HG03378 (cell line): ENCODE data around the gene QRFPR.
"Not testable (repeated sequence)": the region's sequence is repeated elsewhere in the genome, so short reads cannot be mapped to it uniquely, and the experiment has no call there.

ENCODE experiments used
- ATAC-seq: cut with Tn5 transposase; IDR thresholded peaks from one replicate; pipeline ENCODE4 v1.9.1; 2021; ENCODE audit warnings: mild to moderate bottlenecking, moderate library complexity; ENCODE audit not compliant: unreplicated experiment

Gene QRFPR

GRCh38 chr4:121340247-121340646, 40.6 kb downstream of the QRFPR start:
- no peak for ATAC-seq

- no peak for ATAC-seq
These were observed 41.0 kb downstream of the QRFPR start for GRCh38 chr4:121339824-121340223.

- no peak for ATAC-seq
These were observed 41.5 kb downstream of the QRFPR start for GRCh38 chr4:121339307-121339706.

DNA sequence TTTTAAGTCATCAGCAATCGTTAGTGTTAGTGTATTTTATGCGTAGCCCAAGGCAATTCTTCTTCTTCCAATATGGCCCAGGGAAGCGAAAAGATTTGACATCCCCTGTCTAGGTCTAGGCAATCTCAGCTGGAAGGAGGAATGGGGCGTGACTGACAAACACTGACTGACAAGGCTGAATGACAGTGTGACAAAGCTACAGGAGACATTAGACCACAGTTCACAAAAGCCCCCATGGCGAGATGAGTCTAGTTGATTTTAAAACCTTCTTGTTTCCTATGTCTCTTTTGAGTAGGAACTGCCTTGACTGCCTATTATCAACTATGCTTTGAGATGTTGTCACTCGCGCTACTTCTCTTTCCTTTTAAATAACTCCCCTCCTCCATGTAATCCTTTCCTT, 42.3 kb downstream of the QRFPR start:
- ATAC-seq, result no peak

DNA sequence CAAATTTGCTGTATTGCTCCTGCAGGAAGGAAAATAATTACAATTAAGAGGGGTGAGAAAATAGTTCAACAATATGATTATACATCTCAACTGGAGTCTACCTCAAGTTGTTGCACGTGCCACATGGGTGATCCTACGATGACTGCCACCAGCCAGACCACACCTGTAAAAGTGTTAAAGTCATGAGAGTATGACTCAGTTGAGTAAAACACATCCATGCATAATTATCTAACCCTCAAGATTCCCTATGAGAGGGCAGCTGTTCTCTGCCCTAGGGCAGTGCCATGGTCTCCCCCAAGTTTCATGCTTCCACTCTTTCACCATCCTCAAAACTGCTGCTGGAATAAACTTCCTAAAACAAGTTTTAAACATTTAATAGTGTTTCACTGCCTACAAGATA, 44.1 kb downstream of the QRFPR start:
- ATAC-seq, result no peak

DNA sequence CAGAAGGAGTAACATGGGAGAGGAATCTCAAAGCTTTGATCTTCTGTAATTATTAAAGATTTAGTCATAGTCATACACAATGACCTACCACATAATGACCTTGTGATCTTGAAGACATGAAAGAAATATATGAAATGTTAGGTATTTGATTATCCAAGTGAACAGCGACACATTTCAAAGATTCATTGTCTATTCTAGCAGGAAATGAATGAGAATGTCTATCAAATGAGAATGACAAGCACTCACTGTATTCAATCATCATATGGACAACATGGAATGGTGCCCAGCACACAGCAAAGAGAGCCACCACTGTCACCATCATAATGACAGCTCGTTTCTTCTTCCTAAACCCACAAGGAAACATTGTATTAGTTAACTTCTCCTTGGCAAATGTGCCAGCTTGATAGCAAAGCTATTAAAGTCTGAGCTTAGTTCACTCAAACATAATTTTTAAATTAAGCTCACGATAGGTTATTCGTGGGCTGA, 50.6 kb downstream of the QRFPR start:
- ATAC-seq, result no peak

DNA sequence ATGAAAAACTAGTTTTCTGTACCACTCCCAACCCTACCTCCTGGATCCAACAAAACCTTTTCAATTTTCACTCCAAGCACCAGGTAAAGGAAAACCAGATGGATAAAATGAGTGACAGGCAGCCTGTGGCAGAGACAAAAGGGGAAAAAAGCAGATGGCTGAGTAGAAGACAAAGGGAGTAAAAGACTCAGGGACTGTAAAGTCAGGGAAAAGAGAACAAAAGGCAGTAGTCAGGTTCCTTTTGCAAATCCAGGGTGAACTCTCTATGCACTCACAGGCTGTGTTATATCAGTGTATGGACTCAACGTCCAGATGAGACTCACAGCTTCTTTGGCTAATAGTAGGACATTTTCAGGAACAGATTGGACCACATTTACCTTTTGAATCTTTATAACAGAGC, 54.2 kb downstream of the QRFPR start:
- ATAC-seq, result no peak

GRCh38 chr4:121324331-121324730, 56.5 kb downstream of the QRFPR start:
- no peak for ATAC-seq

GRCh38 chr4:121321466-121321865, 59.4 kb downstream of the QRFPR start:
- no peak for ATAC-seq

GRCh38 chr4:121316091-121316490, 64.7 kb downstream of the QRFPR start:
- ATAC-seq, result no peak

GRCh38 chr4:121313430-121313829, 67.4 kb downstream of the QRFPR start:
- not testable (repeated sequence) for ATAC-seq

GRCh38 chr4:121308828-121309227, 72.0 kb downstream of the QRFPR start:
- ATAC-seq, result no peak

DNA sequence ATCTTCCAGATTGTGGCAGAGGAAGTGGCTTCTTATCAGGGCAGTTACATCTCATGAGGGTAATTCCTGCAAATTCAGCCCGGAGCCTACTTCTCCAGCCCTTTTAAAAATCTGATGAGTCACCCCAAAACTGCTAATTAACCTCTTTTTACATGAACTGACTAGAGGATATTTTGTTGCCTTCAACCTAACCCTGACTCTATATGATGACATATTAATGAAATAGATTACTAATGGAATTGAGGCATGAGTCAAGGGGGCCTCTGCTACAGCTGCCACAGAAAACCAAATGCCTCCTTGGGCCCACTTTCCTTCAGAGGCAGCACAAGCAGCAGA, 72.5 kb downstream of the QRFPR start:
- ATAC-seq, result no peak

- peak; percentile 94 for ATAC-seq
These were observed 73.1 kb downstream of the QRFPR start for GRCh38 chr4:121307445-121308327.

DNA sequence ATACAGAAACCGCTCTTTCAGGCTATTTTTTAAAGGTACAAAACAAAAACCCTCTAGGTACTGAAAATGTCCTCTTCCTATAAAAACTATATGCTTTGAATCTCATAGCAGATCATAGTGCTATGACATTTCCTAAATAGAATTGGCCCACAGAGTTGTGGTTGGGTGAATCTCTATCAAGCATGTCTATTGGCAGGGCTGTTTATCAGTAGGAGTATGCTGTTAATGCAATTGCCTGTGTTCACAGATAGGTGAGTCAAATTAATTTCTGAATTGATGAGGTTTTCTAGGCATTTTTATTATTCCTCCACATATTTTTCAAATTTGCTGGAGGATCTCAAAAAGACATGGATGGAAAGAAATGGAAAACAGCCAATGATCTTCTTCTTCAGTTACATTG, 73.9 kb downstream of the QRFPR start:
- peak; percentile 26 for ATAC-seq

DNA sequence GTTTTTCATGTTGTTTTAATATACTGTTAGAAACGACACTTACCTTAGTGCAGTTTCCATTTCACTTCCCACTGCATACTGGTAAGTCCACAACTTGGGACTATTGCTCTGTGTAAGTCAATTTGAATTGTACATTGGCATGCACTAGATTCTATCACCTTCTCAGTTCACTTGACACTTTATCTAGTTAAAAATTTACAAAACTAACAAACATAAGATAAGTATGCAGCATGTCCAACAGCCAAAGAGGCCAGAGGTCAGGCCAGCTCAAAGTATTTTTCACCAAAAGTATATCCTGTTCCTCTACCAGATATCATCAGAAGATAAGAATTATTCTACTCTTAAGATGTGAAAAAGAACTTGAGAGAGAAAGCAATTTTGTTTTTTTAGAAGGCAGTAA, 75.9 kb downstream of the QRFPR start:
- ATAC-seq, result no peak

DNA sequence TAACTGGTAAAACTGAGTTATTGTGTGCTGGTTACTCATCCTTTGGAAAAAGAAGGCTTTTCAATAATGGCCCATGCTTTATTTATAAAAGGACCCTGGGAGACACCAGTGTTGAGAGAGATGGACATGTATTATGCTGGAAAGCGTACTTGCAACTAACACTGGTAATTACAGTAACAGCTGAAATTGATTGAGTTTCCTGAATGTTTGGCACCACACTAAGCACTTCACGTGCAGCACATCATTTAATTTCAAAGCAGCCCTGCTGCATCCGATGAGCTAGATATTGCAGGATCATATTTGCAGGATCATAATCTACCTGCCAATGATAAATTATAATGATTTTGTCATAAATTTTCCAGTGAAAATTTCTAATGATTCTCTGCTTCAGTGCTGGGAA, 81.5 kb downstream of the QRFPR start:
- no peak for ATAC-seq

DNA sequence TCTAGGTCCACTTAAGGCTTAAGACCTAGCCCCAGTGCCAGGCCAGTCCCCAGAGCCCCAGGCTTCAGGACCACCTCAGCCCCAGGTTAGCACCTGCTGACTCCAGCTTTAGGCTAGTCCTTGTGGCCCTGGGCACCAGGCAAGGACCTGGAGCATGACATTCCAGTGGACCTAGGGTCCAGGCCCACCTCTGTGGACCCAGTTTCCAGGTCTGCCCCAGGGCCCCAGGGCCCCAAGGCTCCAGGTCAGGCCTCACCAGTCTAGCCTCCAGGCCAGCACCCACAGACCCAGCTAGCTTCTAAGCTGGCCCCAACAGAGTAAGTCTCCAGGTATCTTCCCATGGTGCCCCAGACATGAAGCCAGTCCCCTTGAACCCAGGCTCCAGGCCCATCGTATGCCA, 97.5 kb downstream of the QRFPR start:
- ATAC-seq, result no peak

GRCh38 chr4:121280425-121280824, 100.4 kb downstream of the QRFPR start:
- ATAC-seq, result no peak

DNA sequence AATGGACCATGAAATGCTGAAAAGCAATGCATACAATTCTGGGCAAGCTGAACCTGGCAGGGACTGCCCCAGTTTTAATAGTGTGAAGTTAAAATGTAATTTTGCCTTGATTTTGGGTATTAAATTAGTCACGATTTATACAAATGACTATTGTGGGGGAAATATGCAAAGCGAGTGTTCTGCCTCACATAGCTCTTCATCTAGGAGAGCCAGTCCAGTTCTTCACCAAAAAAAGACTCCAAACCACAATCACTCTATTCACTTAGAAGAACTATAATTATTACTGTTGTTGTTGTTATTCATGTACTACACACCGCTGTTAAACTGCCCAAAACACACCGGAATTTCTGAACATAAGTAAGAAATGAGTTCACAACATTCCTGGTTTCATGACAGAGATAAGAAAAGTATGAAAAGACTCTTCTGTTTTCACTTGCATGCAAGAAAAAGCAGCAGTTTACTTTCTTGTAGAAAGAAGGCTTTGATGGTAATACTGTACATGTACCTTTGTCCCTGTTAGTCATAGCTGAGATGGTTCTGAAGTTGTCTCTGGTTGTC, 101.9 kb downstream of the QRFPR start:
- ATAC-seq, result peak; percentile 96
